Right lobe of liver (tissue), 6 donors: Measurements from ENCODE around the gene PWP2. TPM values are rescaled to one million over a fixed set of nuclear protein-coding genes. Genes with fewer than 3 reads are reported as not detected.

ENCODE experiments used
- ATAC-seq, 4 donors: fragments of 200-7000 bp; cut with Tn5 transposase; one replicate each; pipeline ENCODE4 v1.9.1; 2020; ENCODE audit warnings: mild to moderate bottlenecking in 4 of 4, moderate library complexity in 4 of 4
- DNase-seq, 3 donors: peaks; one replicate each; pipeline ENCODE4 v3.0.0-alpha.2; 2020
- H3K27ac ChIP-seq, 3 donors: fragments of 200-600 bp; one replicate each; pipeline ENCODE4 v1.8.0; 2022
- H3K27me3 ChIP-seq, 2 donors: fragments of 200-600 bp; one replicate each; pipeline ENCODE4 v1.8.0; 2022
- H3K36me3 ChIP-seq, 4 donors: fragments of 200-600 bp; sonication (generic) in 1 of 4; one replicate each; pipeline versions ENCODE4 v1.5.1 to v1.8.0; 2017 to 2022; ENCODE audit warnings: control low read depth in 1 of 4
- H3K4me1 ChIP-seq, 4 donors: fragments of 200-600 bp; sonication (generic) in 1 of 4; one replicate each; pipeline versions ENCODE4 v1.5.1 to v1.8.0; 2017 to 2022; ENCODE audit warnings: control low read depth in 1 of 4
- H3K4me3 ChIP-seq, 3 donors: fragments of 200-600 bp; one replicate each; pipeline ENCODE4 v1.8.0; 2022
- H3K9me3 ChIP-seq, 4 donors: fragments of 200-600 bp; sonication (generic) in 1 of 4; one replicate each; pipeline versions ENCODE4 v1.5.1 to v1.8.0; 2017 to 2022; ENCODE audit warnings: control low read depth in 1 of 4
- CTCF ChIP-seq, 4 donors: fragments of 200-600 bp in 3 of 4; fragments of 450-650 bp in 1 of 4; IDR thresholded peaks; one replicate each; pipeline versions ENCODE4 v1.5.1 to v1.8.0; 2016 to 2022; ENCODE audit warnings: antibody characterized with exemption in 4 of 4, mild to moderate bottlenecking in 2 of 4
- POLR2A ChIP-seq: fragments of 450-650 bp; IDR thresholded peaks from one replicate; pipeline ENCODE4 v1.6.1; 2017; ENCODE audit warnings: antibody characterized with exemption, mild to moderate bottlenecking
- WGBS: methylation state at CpG from one replicate; pipeline ENCODE4 v1.1.6; 2018; ENCODE audit warnings: low coverage, low lambda C conversion rate; ENCODE audit not compliant: insufficient coverage; ENCODE audit errors: missing lambda C conversion rate; 5-methylcytosine and 5-hydroxymethylcytosine counted together
- intact Hi-C, 2 donors: fragments of 100-400 bp; cut with DNase I; formaldehyde crosslinking; loops; one replicate each; pipeline versions ENCODE4 v1.11.2 to v1.14.1; 2022
- total RNA-seq, 6 experiments: library from RNA; depleted of rRNA in 2 of 6; stranded (reverse); fragments of >200 nt in 2 of 6; fragmentation: NEBNext Ultra II Directional in 3 of 6; extraction: Animal tissue kit (Norgen Biotek cat#: 25700) in 3 of 6; gene quantifications; one replicate each; pipeline versions ENCODE4 v1.1.0 to v1.2.4, GENCODE V29; 2016 to 2023
- donor health status: DM: no; HTN: yes; CAD: no.
- donor health status: DM: no; HTN: no; CAD: no.
- donor health status: DM: no; HTN: no; CAD: no.
- donor health status: DM: no; HTN: yes; CAD: no.
- donor health status: DM: no; HTN: yes; CAD: no.

The PWP2 gene
- total RNA-seq, 6 experiments from 2014 or later, result 0.93 to 7.5 (median 3.0) TPM

- peaks cover 0 to 91% (median 32%) of the 10 kb centered on the region in 4 donors for H3K36me3 ChIP-seq
- H3K27me3 ChIP-seq, result no peaks in the 10 kb centered on the region
- TF ChIP-seq POLR2A, result no peak
- no peak for TF ChIP-seq CTCF (IDR thresholded peaks at IDR 0.05)
- no peak overlapping the region for H3K27ac ChIP-seq
- 94% methylated on average over 2 of the region's 3 CpGs for WGBS
- H3K9me3 ChIP-seq, result no peaks in the 10 kb centered on the region
- DNase-seq (no peak), ATAC-seq (no peak)
- intact Hi-C loops, result no loop called here
- H3K4me3 ChIP-seq, result no peak overlapping the region
- H3K4me1 ChIP-seq, result no peaks in the 10 kb centered on the region
Measured at GRCh38 chr21:44079446-44079845, 27.8 kb upstream of the PWP2 start.

- 84% methylated on average over 7 of the region's 7 CpGs for WGBS
- intact Hi-C loops, result no loop called here
- ATAC-seq (no peak), DNase-seq (no peak)
- Histone ChIP-seq H3K9me3 (no peaks in the 10 kb centered on the region), H3K4me1 (no peaks in the 10 kb centered on the region), H3K4me3 (no peak overlapping the region), H3K36me3 (peaks cover 0 to 90% (median 29%) of the 10 kb centered on the region in 4 donors), H3K27ac (no peak overlapping the region), H3K27me3 (no peaks in the 10 kb centered on the region)
- no peak for TF ChIP-seq CTCF (IDR thresholded peaks at IDR 0.05)
- TF ChIP-seq POLR2A, result no peak
Measured at GRCh38 chr21:44079846-44080245, 27.4 kb upstream of the PWP2 start.

DNA sequence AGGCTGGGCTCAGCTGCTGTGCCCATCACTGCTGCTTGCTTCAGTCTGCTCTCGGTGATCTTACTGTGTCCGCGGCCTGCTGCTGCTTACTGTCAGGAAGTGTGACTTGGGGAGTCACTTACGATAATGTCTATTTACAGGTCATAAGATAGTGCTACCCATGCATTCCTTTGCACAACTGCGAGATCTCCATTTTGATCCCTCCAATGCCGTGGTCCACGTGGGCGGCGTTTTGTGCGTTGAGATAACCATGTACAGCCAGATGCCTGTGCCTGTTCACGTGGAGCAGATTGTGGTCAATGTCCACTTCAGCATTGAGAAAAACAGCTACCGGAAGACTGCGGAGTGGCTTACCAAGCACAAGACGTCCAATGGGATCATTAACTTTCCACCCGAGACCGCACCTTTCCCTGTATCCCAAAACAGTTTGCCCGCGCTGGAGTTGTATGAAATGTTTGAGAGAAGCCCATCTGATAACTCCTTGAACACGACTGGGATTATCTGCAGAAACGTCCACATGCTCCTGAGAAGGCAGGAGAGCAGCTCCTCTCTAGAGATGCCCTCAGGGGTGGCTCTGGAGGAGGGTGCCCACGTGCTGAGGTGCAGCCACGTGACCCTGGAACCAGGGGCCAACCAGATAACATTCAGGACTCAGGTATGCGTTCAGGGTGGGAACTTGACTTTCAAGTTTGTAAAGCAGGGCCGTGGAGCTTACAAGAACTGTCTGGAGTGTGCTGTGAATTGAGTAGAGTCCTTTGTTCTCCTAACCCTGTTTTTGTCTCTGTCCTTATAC is 24.4 kb upstream of the PWP2 start:
- TF ChIP-seq CTCF (IDR thresholded peaks at IDR 0.05) (no peak), POLR2A (no peak)
- H3K4me1 ChIP-seq, result no peaks in the 10 kb centered on the region
- H3K36me3 ChIP-seq, result peaks cover 0 to 67% (median 25%) of the 10 kb centered on the region in 4 donors
- intact Hi-C loops, result no loop called here
- no peaks in the 10 kb centered on the region for H3K27me3 ChIP-seq
- 80% methylated on average over 19 of the region's 24 CpGs for WGBS
- no peaks in the 10 kb centered on the region for H3K9me3 ChIP-seq
- no peak for DNase-seq
- no peak overlapping the region for H3K4me3 ChIP-seq
- peak in 3 of 4 donors; percentile 34 to 37 (median 35) for ATAC-seq
- H3K27ac ChIP-seq, result peak overlapping the region; percentile 6 to 57 (median 49)

GRCh38 chr21:44083631-44084291 is 23.4 kb upstream of the PWP2 start:
- no peak for DNase-seq

More at GRCh38 chr21:44083631-44084291, 23.4 kb upstream of the PWP2 start:
- H3K27me3 ChIP-seq, result no peaks in the 10 kb centered on the region
- H3K36me3 ChIP-seq, result peaks cover 0 to 61% (median 25%) of the 10 kb centered on the region in 4 donors
- intact Hi-C loops, result no loop called here
- H3K27ac ChIP-seq, result peak overlapping the region in 2 of 3 donors; percentile 44 to 49
- no peaks in the 10 kb centered on the region for H3K4me1 ChIP-seq
- no peak overlapping the region for H3K4me3 ChIP-seq
- TF ChIP-seq POLR2A (no peak), CTCF (IDR thresholded peaks at IDR 0.05) (no peak)
- peak; percentile 37 to 45 (median 41) for ATAC-seq
- H3K9me3 ChIP-seq, result no peaks in the 10 kb centered on the region
- 64% methylated on average over 7 of the region's 16 CpGs for WGBS
